Measurements from ENCODE around the gene PRSS12. TPM values are rescaled to one million over a fixed set of nuclear protein-coding genes. Genes with fewer than 3 reads are reported as not detected.
A peak's percentile ranks its signal among the peaks of the same experiment; 100 is the strongest.
"Not testable (repeated sequence)": the region's sequence is repeated elsewhere in the genome, so short reads cannot be mapped to it uniquely, and the experiment has no call there.

The PRSS12 gene
- total RNA-seq, 1 experiment from 2014 or later, result 14.1 TPM

DNA sequence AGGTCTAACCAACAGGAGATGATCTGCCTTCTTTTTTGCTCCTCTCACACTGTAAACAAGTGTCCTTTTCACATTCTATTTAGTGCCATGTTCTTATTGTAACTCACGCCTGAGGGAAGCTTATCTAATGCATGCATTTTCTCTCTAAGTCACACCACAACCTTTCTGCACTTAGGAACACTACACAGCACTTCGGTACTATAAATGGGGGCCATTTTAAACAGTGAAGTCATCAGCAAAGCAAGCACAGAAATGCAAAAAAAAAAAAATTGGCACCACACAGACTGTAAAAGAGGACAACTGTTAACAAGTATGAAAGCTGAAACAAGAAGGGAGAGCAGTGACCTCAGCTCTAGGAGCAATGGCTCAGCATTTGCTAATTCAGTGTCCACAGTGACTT lies 45.2 kb downstream of the PRSS12 start:
- Mint-ChIP-seq H3K27ac (peak overlapping the region; percentile 19; the same call in 1 of the 2 replicates), H3K36me3 (no peaks in the 10 kb centered on the region), H3K4me3 (no peak overlapping the region), H3K27me3 (ENCODE audit: low read depth) (no peaks in the 10 kb centered on the region), H3K4me1 (peaks cover 14% of the 10 kb centered on the region), H3K9me3 (no peaks in the 10 kb centered on the region)
- TF ChIP-seq IRF2 (CRISPR knock-in tag; IDR thresholded peaks at IDR 0.05; ENCODE audit: borderline replicate concordance, low read depth), result no peak
- TF ChIP-seq TEAD1 (CRISPR knock-in tag; IDR thresholded peaks at IDR 0.05), result no peak
- TF ChIP-seq, protein P1, sequence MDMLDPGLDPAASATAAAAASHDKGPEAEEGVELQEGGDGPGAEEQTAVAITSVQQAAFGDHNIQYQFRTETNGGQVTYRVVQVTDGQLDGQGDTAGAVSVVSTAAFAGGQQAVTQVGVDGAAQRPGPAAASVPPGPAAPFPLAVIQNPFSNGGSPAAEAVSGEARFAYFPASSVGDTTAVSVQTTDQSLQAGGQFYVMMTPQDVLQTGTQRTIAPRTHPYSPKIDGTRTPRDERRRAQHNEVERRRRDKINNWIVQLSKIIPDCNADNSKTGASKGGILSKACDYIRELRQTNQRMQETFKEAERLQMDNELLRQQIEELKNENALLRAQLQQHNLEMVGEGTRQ (CRISPR knock-in tag; IDR thresholded peaks at IDR 0.05), result no peak
- TF ChIP-seq, protein P2, sequence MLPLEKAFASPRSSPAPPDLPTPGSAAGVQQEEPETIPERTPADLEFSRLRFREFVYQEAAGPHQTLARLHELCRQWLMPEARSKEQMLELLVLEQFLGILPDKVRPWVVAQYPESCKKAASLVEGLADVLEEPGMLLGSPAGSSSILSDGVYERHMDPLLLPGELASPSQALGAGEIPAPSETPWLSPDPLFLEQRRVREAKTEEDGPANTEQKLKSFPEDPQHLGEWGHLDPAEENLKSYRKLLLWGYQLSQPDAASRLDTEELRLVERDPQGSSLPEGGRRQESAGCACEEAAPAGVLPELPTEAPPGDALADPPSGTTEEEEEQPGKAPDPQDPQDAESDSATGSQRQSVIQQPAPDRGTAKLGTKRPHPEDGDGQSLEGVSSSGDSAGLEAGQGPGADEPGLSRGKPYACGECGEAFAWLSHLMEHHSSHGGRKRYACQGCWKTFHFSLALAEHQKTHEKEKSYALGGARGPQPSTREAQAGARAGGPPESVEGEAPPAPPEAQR (CRISPR knock-in tag; IDR thresholded peaks at IDR 0.05), result no peak
- no peak for TF ChIP-seq SMAD3 (CRISPR knock-in tag; IDR thresholded peaks at IDR 0.05; ENCODE audit: borderline replicate concordance)
- no peak for TF ChIP-seq JAZF1 (CRISPR knock-in tag; IDR thresholded peaks at IDR 0.05)
- TF ChIP-seq ZNF121 (CRISPR knock-in tag; IDR thresholded peaks at IDR 0.05), result no peak
- TF ChIP-seq, protein P3, sequence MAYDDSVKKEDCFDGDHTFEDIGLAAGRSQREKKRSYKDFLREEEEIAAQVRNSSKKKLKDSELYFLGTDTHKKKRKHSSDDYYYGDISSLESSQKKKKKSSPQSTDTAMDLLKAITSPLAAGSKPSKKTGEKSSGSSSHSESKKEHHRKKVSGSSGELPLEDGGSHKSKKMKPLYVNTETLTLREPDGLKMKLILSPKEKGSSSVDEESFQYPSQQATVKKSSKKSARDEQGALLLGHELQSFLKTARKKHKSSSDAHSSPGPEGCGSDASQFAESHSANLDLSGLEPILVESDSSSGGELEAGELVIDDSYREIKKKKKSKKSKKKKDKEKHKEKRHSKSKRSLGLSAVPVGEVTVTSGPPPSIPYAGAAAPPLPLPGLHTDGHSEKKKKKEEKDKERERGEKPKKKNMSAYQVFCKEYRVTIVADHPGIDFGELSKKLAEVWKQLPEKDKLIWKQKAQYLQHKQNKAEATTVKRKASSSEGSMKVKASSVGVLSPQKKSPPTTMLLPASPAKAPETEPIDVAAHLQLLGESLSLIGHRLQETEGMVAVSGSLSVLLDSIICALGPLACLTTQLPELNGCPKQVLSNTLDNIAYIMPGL (CRISPR knock-in tag; IDR thresholded peaks at IDR 0.05), result no peak
- POLR2A ChIA-PET, result no interaction called here
- ATAC-seq (peak; percentile 59), DNase-seq (ENCODE audit: low spot score) (no peak)
- CTCF ChIA-PET, result interaction anchor here (1.9 kb wide), 1 partner anchor 45 kb away, joined by 10 read pairs; the partner anchor contains the start of gene PRSS12

DNA sequence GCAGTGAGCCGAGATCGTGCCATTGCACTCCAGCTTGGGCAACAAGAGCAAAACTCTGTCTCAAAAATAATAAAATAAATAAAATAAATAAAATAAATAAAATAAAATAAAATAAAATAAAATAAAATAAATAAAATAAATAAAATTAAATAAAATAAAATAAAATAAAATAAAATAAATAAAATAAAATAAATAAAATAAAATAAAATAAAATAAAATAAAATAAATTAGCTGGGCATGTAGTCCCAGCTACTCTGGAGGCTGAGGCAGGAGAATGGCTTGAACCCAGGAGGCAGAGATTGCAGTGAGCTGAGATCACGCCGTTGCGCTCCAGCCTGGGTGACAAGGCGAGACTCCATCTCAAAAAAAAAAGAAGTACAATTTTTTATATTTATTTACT lies 53.2 kb downstream of the PRSS12 start:
- H3K4me3 Mint-ChIP-seq; ATAC-seq; H3K36me3 Mint-ChIP-seq; H3K4me1 Mint-ChIP-seq; DNase-seq (ENCODE audit: low spot score); H3K9me3 Mint-ChIP-seq; H3K27me3 Mint-ChIP-seq (ENCODE audit: low read depth); POLR2A ChIA-PET; H3K27ac Mint-ChIP-seq: not testable (repeated sequence)
- CTCF ChIA-PET, result interaction anchor here (2.5 kb wide), 1 partner anchor 53 kb away, joined by 8 read pairs; the partner anchor contains the start of gene PRSS12
- peak; percentile 99 for TF ChIP-seq HMGA2 (CRISPR knock-in tag; IDR thresholded peaks at IDR 0.05)

DNA sequence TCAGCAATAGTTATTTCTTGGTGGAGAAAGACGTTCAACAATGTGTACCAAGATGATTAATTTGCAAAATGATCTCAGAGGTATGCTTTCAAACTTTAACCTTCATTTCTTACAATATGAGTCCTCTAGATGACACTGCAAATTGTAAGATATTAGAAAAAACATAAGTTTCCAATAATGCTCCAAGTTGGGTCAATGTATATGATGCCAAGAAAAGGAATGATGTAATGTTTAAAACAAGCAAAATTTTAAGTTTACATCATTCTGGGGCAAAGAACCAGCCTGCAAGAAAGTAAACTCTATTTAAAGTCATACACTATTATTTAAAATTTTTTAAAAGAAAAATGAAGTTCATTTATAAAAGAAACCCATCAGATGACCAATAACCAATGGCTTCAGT lies 56.1 kb downstream of the PRSS12 start:
- CTCF ChIA-PET, result interaction anchor here (1.6 kb wide), 1 partner anchor 57 kb away, joined by 6 read pairs; the partner anchor contains the start of gene PRSS12
- H3K36me3 Mint-ChIP-seq, result no peaks in the 10 kb centered on the region
- H3K27me3 Mint-ChIP-seq (ENCODE audit: low read depth), result no peaks in the 10 kb centered on the region
- no peak overlapping the region for H3K27ac Mint-ChIP-seq
- POLR2A ChIA-PET, result no interaction called here
- ATAC-seq (no peak), DNase-seq (ENCODE audit: low spot score) (no peak)
- no peaks in the 10 kb centered on the region for H3K9me3 Mint-ChIP-seq
- no peak overlapping the region for H3K4me3 Mint-ChIP-seq
- H3K4me1 Mint-ChIP-seq, result no peaks in the 10 kb centered on the region
- TF ChIP-seq, protein P3 (CRISPR knock-in tag; IDR thresholded peaks at IDR 0.05), result no peak
- TF ChIP-seq, protein P4, sequence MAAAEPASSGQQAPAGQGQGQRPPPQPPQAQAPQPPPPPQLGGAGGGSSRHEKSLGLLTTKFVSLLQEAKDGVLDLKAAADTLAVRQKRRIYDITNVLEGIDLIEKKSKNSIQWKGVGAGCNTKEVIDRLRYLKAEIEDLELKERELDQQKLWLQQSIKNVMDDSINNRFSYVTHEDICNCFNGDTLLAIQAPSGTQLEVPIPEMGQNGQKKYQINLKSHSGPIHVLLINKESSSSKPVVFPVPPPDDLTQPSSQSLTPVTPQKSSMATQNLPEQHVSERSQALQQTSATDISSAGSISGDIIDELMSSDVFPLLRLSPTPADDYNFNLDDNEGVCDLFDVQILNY (CRISPR knock-in tag; IDR thresholded peaks at IDR 0.05), result no peak
- TF ChIP-seq ZNF121 (CRISPR knock-in tag; IDR thresholded peaks at IDR 0.05) (no peak), NFATC4 (CRISPR knock-in tag; IDR thresholded peaks at IDR 0.05) (no peak), SP1 (CRISPR knock-in tag; conservative IDR thresholded peaks at IDR 0.05) (no peak), JAZF1 (CRISPR knock-in tag; IDR thresholded peaks at IDR 0.05) (no peak), GRHL2 (CRISPR knock-in tag; IDR thresholded peaks at IDR 0.05; ENCODE audit: insufficient replicate concordance, severe bottlenecking) (no peak), KAT7 (CRISPR knock-in tag; IDR thresholded peaks at IDR 0.05; ENCODE audit: borderline replicate concordance) (no peak), ZNF671 (CRISPR knock-in tag; IDR thresholded peaks at IDR 0.05) (no peak), SMAD4 (CRISPR knock-in tag; IDR thresholded peaks at IDR 0.05) (no peak)
- TF ChIP-seq, protein P5, sequence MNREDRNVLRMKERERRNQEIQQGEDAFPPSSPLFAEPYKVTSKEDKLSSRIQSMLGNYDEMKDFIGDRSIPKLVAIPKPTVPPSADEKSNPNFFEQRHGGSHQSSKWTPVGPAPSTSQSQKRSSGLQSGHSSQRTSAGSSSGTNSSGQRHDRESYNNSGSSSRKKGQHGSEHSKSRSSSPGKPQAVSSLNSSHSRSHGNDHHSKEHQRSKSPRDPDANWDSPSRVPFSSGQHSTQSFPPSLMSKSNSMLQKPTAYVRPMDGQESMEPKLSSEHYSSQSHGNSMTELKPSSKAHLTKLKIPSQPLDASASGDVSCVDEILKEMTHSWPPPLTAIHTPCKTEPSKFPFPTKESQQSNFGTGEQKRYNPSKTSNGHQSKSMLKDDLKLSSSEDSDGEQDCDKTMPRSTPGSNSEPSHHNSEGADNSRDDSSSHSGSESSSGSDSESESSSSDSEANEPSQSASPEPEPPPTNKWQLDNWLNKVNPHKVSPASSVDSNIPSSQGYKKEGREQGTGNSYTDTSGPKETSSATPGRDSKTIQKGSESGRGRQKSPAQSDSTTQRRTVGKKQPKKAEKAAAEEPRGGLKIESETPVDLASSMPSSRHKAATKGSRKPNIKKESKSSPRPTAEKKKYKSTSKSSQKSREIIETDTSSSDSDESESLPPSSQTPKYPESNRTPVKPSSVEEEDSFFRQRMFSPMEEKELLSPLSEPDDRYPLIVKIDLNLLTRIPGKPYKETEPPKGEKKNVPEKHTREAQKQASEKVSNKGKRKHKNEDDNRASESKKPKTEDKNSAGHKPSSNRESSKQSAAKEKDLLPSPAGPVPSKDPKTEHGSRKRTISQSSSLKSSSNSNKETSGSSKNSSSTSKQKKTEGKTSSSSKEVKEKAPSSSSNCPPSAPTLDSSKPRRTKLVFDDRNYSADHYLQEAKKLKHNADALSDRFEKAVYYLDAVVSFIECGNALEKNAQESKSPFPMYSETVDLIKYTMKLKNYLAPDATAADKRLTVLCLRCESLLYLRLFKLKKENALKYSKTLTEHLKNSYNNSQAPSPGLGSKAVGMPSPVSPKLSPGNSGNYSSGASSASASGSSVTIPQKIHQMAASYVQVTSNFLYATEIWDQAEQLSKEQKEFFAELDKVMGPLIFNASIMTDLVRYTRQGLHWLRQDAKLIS (CRISPR knock-in tag; IDR thresholded peaks at IDR 0.05; ENCODE audit: borderline replicate concordance), result no peak
- TF ChIP-seq, protein P6, sequence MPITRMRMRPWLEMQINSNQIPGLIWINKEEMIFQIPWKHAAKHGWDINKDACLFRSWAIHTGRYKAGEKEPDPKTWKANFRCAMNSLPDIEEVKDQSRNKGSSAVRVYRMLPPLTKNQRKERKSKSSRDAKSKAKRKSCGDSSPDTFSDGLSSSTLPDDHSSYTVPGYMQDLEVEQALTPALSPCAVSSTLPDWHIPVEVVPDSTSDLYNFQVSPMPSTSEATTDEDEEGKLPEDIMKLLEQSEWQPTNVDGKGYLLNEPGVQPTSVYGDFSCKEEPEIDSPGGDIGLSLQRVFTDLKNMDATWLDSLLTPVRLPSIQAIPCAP (CRISPR knock-in tag; IDR thresholded peaks at IDR 0.05), result no peak
- TF ChIP-seq, protein P7, sequence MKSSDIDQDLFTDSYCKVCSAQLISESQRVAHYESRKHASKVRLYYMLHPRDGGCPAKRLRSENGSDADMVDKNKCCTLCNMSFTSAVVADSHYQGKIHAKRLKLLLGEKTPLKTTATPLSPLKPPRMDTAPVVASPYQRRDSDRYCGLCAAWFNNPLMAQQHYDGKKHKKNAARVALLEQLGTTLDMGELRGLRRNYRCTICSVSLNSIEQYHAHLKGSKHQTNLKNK (CRISPR knock-in tag; IDR thresholded peaks at IDR 0.05), result no peak

All from WTC11 (cell line).